Upper lobe of left lung (tissue), 6 donors: ENCODE data around the gene TUBB4A. TPM values are rescaled to one million over a fixed set of nuclear protein-coding genes. Genes with fewer than 3 reads are reported as not detected.

ENCODE experiments used
- ATAC-seq, 2 donors: fragments of 200-7000 bp; cut with Tn5 transposase; one replicate each; pipeline ENCODE4 v1.9.1; 2022; ENCODE audit warnings: mild to moderate bottlenecking in 2 of 2, moderate library complexity in 2 of 2; ENCODE audit not compliant: low FRiP score in 2 of 2
- DNase-seq, 2 donors: peaks; one replicate each; pipeline ENCODE4 v3.0.0-alpha.2; 2019 to 2020
- H3K27ac ChIP-seq, 4 donors: fragments of 200-600 bp; sonication (generic); one replicate each; pipeline ENCODE4 v1.5.1; 2016 to 2019
- H3K27me3 ChIP-seq, 4 donors: fragments of 200-600 bp; sonication (generic); one replicate each; pipeline ENCODE4 v1.5.1; 2017 to 2019
- H3K36me3 ChIP-seq, 4 donors: fragments of 200-600 bp; sonication (generic); one replicate each; pipeline ENCODE4 v1.5.1; 2016 to 2019
- H3K4me1 ChIP-seq, 4 donors: fragments of 200-600 bp; sonication (generic); one replicate each; pipeline ENCODE4 v1.5.1; 2018 to 2019
- H3K4me3 ChIP-seq, 4 donors: fragments of 200-600 bp; sonication (generic); one replicate each; pipeline ENCODE4 v1.5.1; 2017 to 2019; ENCODE audit warnings: mild to moderate bottlenecking in 2 of 4, moderate library complexity in 1 of 4
- H3K9me3 ChIP-seq, 4 donors: fragments of 200-600 bp; sonication (generic); one replicate each; pipeline ENCODE4 v1.5.1; 2018 to 2019
- EP300 ChIP-seq, 4 donors: sonication (generic); formaldehyde crosslinking; IDR thresholded peaks; one replicate each; pipeline ENCODE4 v1.5.1; 2017; ENCODE audit warnings: antibody characterized with exemption in 4 of 4, control low read depth in 2 of 4
- POLR2A ChIP-seq, 4 donors: fragments of 450-650 bp; IDR thresholded peaks; one replicate each; pipeline ENCODE4 v1.5.1; 2016 to 2017; ENCODE audit warnings: antibody characterized with exemption in 4 of 4, mild to moderate bottlenecking in 2 of 4
- POLR2AphosphoS5 ChIP-seq, 2 donors: sonication (generic); formaldehyde crosslinking; IDR thresholded peaks; one replicate each; pipeline ENCODE4 v1.5.1; 2017; ENCODE audit warnings: antibody characterized with exemption in 2 of 2
- WGBS, 2 donors: methylation state at CpG; one replicate each; pipeline ENCODE4 v1.1.5; 2017 to 2018; 5-methylcytosine and 5-hydroxymethylcytosine counted together
- total RNA-seq, 6 donors: library from RNA; depleted of rRNA in 4 of 6; stranded (reverse); fragments of >200 nt in 4 of 6; gene quantifications; one replicate each; pipeline versions ENCODE4 v1.1.0 to v1.2.1, GENCODE V29; 2016 to 2021
- TF ChIP-seq, protein P1 (sequence below), 6 experiments: fragments of 450-650 bp in 4 of 6; fragments of 200-600 bp in 2 of 6; sonication (generic) in 2 of 6; IDR thresholded peaks; one replicate each; pipeline ENCODE4 v1.5.1; 2016 to 2019; ENCODE audit warnings: antibody characterized with exemption in 6 of 6
- donor health status: DM: no; HTN: no; CAD: no; lungs with moderate emphysema.
- donor health status: DM: no; HTN: yes; CAD: no; lungs with severe emphysema.

The TUBB4A gene
- total RNA-seq, 6 donors from 2014 or later: 0.54 to 1.5 (median 0.76) TPM; not detected in 1

DNA sequence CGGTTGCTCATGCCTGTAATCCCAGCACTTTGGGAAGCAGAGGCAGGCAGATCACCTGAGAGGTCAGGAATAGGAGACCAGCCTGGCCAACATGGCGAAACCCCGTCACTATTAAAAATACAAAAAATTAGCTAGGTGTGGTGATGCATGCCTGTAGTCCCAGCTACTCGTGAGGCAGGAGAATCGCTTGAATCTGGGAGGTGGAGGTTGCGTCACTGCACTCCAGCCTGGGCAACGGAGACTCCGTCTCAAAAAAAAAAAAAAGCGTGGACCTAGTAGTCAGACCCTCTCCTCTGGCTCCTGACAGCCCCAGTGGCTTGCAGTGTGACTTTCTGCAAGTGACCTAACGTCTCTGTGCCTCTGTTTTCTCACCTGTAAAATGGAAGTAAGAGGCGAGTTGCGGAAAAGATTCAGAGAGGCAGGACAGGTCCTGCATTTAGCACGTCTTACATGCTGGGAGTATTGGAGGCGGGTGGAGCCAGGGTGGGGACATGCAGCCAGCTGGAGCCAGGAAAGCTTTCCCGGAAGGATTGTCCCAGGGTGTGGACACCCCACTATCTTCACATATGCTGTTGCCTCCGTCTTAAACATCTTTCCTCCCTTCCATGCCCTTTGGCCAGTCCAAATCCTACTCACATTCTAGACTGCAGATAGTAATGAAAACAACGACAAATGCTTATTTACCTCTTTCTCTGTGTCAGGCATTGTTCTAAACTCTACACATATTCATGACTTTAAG is 2.9 kb downstream of the TUBB4A start:
- ATAC-seq (no peak), DNase-seq (no peak)
- 68 to 70% methylated on average over 17 of the region's 17 CpGs for WGBS, 2 donors
- Histone ChIP-seq H3K4me1 (peaks cover 11 to 15% (median 11%) of the 10 kb centered on the region in 4 donors), H3K36me3 (no peaks in the 10 kb centered on the region), H3K27ac (no peak overlapping the region), H3K27me3 (peaks cover 0 to 19% (median 9%) of the 10 kb centered on the region in 4 donors), H3K9me3 (no peaks in the 10 kb centered on the region), H3K4me3 (no peak overlapping the region)
- TF ChIP-seq EP300 (IDR thresholded peaks at IDR 0.05) (no peak), POLR2A (IDR thresholded peaks at IDR 0.05) (no peak), POLR2AphosphoS5 (IDR thresholded peaks at IDR 0.05) (no peak)
- TF ChIP-seq, protein P1, sequence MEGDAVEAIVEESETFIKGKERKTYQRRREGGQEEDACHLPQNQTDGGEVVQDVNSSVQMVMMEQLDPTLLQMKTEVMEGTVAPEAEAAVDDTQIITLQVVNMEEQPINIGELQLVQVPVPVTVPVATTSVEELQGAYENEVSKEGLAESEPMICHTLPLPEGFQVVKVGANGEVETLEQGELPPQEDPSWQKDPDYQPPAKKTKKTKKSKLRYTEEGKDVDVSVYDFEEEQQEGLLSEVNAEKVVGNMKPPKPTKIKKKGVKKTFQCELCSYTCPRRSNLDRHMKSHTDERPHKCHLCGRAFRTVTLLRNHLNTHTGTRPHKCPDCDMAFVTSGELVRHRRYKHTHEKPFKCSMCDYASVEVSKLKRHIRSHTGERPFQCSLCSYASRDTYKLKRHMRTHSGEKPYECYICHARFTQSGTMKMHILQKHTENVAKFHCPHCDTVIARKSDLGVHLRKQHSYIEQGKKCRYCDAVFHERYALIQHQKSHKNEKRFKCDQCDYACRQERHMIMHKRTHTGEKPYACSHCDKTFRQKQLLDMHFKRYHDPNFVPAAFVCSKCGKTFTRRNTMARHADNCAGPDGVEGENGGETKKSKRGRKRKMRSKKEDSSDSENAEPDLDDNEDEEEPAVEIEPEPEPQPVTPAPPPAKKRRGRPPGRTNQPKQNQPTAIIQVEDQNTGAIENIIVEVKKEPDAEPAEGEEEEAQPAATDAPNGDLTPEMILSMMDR (IDR thresholded peaks at IDR 0.05): no peak

DNA sequence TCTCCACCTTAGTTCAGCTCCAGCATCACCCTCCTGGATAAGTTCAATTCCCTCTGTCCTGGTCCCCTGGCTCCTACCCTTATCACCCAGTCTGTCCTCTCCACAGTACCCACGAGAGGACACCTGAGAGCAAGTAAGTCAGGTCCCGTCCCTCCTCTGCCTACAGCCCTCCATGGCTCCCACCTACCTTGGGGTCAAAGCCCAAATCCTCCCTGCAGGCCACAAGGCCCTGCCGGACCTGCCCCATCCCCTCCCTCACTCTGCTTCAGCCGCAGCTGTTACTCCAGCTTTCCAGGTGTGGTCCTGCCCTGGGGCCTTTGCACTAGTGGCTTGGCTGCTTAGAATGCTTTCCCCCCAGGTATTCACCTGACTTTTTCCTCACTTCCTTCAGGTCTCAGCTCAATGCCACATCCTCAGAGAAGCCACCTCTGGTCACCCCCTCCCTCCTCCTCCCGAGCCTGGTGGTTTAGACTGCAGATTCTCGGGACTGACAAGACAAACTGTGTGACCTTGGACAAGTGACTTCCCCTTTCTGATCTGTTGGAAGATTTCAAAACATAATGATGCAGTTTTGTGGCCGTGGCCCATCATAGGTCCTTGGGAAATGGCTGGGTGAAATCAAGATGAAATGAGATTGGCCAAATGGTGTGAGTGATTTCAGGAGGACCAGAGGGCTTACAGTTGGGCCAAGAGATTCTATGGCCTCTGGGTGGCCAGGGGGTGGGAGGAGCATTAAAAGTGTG is 3.6 kb downstream of the TUBB4A start:
- H3K9me3 ChIP-seq: no peaks in the 10 kb centered on the region
- ATAC-seq (peak in 1 of 2 donors; percentile 12), DNase-seq (no peak)
- TF ChIP-seq, protein P1 (IDR thresholded peaks at IDR 0.05): no peak
- TF ChIP-seq POLR2A (IDR thresholded peaks at IDR 0.05) (no peak), POLR2AphosphoS5 (IDR thresholded peaks at IDR 0.05) (no peak)
- no peaks in the 10 kb centered on the region for H3K36me3 ChIP-seq
- H3K4me3 ChIP-seq: no peak overlapping the region
- peaks cover 0 to 19% (median 9%) of the 10 kb centered on the region in 4 donors for H3K27me3 ChIP-seq
- 61 to 77% methylated on average over 7 of the region's 7 CpGs for WGBS, 2 donors
- H3K4me1 ChIP-seq: peaks cover 11 to 15% (median 11%) of the 10 kb centered on the region in 4 donors
- H3K27ac ChIP-seq: no peak overlapping the region

DNA sequence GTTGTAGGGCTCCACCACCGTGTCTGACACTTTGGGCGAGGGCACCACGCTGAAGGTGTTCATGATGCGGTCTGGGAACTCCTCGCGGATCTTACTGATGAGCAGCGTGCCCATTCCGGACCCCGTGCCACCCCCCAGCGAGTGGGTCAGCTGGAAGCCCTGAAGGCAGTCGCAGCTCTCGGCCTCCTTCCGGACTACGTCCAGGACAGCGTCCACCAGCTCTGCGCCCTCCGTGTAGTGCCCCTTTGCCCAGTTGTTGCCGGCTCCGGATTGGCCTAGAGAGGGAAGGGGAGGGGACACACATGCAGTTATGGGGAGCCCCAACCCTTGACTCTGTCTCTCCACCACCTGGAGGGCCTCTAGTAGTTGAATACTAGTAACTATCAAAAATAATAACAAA is 6.2 kb downstream of the TUBB4A start:
- no peaks in the 10 kb centered on the region for H3K36me3 ChIP-seq
- 95 to 99% methylated on average over 4 to 19 of the region's 19 CpGs for WGBS, 2 donors
- no peaks in the 10 kb centered on the region for H3K27me3 ChIP-seq
- DNase-seq (peak in 1 of 2 donors; percentile 62), ATAC-seq (peak in 1 of 2 donors; percentile 24)
- no peaks in the 10 kb centered on the region for H3K4me1 ChIP-seq
- TF ChIP-seq, protein P1 (IDR thresholded peaks at IDR 0.05): no peak
- TF ChIP-seq POLR2A (IDR thresholded peaks at IDR 0.05): no peak
- TF ChIP-seq EP300 (IDR thresholded peaks at IDR 0.05): no peak
- TF ChIP-seq POLR2AphosphoS5 (IDR thresholded peaks at IDR 0.05): no peak
- no peak overlapping the region for H3K4me3 ChIP-seq
- H3K9me3 ChIP-seq: peaks cover 0 to 10% (median 3%) of the 10 kb centered on the region in 4 donors
- no peak overlapping the region for H3K27ac ChIP-seq

DNA sequence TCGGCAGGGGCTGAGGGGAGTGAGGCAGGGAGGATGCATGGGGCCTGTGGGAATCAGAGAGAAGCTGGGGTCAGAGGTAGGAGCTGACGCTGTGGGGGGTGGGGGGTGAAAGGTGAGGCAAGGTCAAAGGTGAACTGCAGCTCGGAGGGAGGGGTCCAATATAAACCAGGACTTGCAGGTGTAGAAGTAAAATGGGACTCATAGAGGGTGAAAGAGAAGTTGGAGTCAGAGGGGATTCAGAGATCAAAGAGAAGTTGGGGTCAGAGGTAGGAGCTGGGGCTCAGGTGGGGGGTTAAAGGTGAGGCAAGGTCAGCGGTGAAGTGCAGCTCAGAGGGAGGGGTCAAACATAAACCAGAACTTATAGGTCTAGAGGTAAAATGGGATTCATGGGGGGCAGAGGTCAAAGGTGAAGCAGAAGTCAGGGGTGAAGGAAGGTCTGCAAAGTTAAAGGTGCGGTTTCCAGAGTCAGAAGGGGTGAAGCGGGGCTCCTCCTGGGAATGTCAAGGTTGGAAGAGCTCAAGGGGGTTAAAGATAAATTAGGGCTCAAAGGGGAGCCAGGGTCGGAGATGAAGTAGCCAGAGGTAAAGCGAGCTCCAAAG is 7.6 kb downstream of the TUBB4A start:
- Histone ChIP-seq H3K27me3 (no peaks in the 10 kb centered on the region), H3K27ac (no peak overlapping the region), H3K36me3 (no peaks in the 10 kb centered on the region), H3K9me3 (peaks cover 0 to 10% (median 3%) of the 10 kb centered on the region in 4 donors), H3K4me3 (no peak overlapping the region), H3K4me1 (no peaks in the 10 kb centered on the region)
- WGBS, 2 donors: 88 to 89% methylated on average over 8 of the region's 8 CpGs
- ATAC-seq: no peak
- TF ChIP-seq, protein P1 (IDR thresholded peaks at IDR 0.05): no peak
- no peak for TF ChIP-seq EP300 (IDR thresholded peaks at IDR 0.05)
- no peak for TF ChIP-seq POLR2AphosphoS5 (IDR thresholded peaks at IDR 0.05)
- TF ChIP-seq POLR2A (IDR thresholded peaks at IDR 0.05): no peak
- no peak for DNase-seq
